T-helper 1 cell treated with Interleukin-12 subunit alpha and Interleukin-12 subunit beta and Interleukin-4 antibody, amounts not matched to agents 30 μg/mL and 1 μg/mL, for 36 hours (primary cell): ENCODE results near the gene CAPS.
"Not testable (repeated sequence)": the region's sequence is repeated elsewhere in the genome, so short reads cannot be mapped to it uniquely, and the experiment has no call there.

ENCODE experiments used
- H3K27ac Mint-ChIP-seq: one replicate; pipeline ENCODE4 v1.8.0; 2021; ENCODE audit warnings: mild to moderate bottlenecking, mixed read lengths
- H3K27me3 Mint-ChIP-seq: one replicate; pipeline ENCODE4 v1.8.0; 2021; ENCODE audit warnings: low read depth, mixed read lengths
- H3K36me3 Mint-ChIP-seq: one replicate; pipeline ENCODE4 v1.8.0; 2021; ENCODE audit warnings: low read depth, mixed read lengths
- H3K4me1 Mint-ChIP-seq: one replicate; pipeline ENCODE4 v1.8.0; 2021; ENCODE audit warnings: low read depth, mixed read lengths
- H3K4me3 Mint-ChIP-seq: one replicate; pipeline ENCODE4 v1.8.0; 2021; ENCODE audit warnings: mild to moderate bottlenecking, moderate library complexity, mixed read lengths
- H3K9me3 Mint-ChIP-seq: one replicate; pipeline ENCODE4 v1.8.0; 2021; ENCODE audit warnings: mixed read lengths

CAPS gene

DNA sequence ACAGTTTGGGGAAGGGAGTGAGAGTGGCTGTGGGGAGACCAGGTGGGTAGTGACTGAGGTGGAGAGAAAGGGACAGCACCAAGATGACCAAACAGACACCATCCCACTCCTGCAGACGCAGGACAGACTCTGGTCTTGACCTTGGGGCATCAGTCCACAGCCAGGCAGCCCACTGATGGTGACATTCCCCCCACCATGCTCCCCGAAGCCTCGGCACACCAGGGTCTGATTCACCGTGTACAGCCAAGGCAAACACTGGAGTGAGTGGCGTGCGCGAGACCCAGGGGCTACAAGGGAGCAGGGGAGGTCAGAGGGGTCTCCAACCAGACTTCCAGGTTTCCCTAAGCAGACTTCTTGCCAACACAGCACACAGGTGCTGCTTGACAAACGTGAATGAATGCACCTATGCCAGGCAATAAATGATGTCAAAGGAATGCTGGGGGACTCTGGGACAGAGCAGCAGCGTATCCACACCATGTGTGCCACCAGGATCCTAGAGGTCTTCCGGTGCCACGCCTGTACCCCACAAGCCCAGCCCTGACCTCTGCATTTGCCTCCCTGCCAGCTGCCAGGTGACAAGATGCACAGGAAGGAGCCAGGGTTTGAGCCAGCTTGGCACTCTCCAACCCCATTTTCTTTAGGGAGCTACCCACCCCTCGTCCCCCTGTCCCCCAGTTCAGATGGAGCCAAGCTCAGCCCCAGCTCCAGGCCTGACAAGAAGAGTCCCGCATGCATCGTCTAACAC, 45.4 kb downstream of the CAPS start:
- Mint-ChIP-seq H3K27ac (peak overlapping the region; percentile 93), H3K27me3 (no peaks in the 10 kb centered on the region), H3K36me3 (peaks cover 5% of the 10 kb centered on the region), H3K4me3 (no peak overlapping the region), H3K9me3 (no peaks in the 10 kb centered on the region), H3K4me1 (peaks cover 52% of the 10 kb centered on the region)

DNA sequence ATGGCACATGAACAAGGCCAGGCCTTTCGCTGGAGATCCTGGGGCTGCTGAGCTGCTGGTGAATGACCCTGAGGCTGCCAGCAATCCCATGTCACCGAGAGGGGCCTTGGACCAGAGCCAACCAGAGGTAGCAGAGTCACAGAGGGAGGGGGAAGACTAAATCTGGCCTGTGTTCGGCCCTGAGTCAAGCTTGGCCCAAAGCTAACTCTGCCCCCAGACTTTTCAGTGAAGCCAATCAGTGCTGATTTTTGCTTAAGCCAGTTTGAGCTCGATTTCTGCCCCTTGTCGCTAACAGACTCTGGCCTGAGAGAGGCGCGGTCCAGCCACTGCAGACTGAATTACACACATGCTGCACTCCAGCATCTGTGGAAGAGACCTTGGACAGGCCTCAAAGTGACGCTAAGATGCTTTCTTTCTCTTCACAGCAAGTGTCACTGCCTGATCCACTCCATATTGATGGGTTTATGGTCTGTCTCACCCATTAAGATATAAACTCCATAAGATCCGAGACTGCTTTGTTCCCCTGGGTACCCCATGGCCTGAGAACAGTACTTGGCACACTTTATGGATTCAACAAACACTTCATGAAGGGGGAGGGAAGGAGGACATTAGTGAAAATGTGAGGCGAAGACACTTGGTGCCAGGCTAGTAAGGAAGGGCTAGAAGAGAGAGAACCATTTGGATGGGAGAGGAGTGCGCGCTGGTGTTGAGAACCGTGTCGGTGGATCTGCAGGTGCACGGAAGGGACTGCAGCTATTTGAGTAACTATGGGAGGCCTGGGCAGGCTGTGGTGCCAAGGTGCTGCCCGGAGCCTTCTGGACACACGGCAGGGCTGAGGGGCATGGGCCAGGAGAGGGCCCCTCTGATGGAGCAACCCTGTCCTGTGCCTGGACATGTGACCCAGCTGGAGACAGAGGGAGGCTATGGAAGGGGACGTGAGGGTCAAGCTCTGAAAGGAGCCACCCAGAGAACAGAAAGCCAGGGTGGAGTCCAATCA, 46.2 kb downstream of the CAPS start:
- no peaks in the 10 kb centered on the region for H3K9me3 Mint-ChIP-seq
- H3K4me1 Mint-ChIP-seq, result peaks cover 55% of the 10 kb centered on the region
- H3K27ac Mint-ChIP-seq, result peak overlapping the region; percentile 93
- H3K4me3 Mint-ChIP-seq, result peak overlapping the region; percentile 6
- H3K36me3 Mint-ChIP-seq, result peaks cover 5% of the 10 kb centered on the region
- H3K27me3 Mint-ChIP-seq, result no peaks in the 10 kb centered on the region

DNA sequence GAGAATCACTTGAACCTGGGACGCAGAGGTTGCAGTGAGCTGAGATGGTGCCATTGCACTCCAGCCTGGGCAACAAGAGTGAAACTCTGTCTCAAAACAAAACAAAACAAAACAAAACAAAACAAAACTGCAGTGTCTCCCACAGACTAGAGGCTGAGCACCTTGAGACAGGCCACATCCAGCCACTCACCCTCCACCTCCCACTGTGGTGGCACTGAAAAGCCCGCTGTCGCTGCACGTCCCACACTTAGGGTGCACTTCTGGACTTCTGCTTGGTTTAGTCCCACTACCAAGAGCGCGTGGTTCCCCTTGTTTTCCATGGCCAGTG, 47.6 kb downstream of the CAPS start:
- not testable (repeated sequence) for H3K9me3 Mint-ChIP-seq, H3K36me3 Mint-ChIP-seq, H3K27me3 Mint-ChIP-seq
- Mint-ChIP-seq H3K4me1 (peaks cover 58% of the 10 kb centered on the region), H3K27ac (peak overlapping the region; percentile 93), H3K4me3 (peak overlapping the region; percentile 47)

DNA sequence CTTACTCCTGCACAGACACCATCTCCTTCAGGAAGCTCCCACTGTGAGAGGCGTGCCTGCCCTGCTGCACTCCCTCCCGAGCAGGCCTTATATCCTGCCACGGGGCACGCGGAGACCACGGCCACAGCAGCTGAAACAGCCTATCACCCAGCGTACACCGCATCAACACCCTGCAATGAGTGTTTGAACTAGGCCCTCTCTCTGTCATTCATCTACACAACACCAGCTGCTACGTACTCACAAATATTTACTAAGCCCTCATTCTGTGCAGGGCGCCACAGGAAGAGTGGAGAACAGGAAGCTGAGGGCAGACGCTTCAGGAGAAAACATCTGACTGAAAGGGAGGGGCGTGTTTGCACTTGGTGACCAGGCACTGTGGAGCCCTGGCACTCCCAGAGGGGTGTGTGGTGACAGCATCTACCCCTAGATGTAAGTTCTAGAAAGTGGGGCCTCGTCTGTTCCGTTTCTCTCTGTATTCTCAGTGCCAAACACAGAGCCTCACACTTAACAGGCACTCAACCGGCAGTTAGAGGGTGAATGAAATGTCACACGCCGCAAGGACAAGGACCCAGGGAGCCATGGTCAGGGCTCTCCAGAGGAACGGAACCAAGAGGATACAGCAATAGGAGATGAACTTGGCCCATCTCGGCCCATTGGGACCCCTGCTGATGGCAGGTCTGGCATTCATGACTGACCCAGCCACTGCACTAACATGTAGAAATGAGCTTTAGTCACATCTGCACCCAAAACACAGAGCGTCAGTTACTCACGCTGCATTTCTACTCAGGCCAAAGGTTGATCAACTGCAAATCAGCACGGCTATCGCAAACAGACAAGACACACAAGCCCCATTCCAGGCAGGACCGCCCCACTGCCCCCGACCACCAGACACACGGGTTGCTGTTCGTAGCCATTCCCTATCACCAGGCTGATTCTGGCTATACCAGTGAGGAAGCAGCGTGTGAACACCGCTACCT, 48.2 kb downstream of the CAPS start:
- Mint-ChIP-seq H3K9me3 (no peaks in the 10 kb centered on the region), H3K4me1 (peaks cover 62% of the 10 kb centered on the region), H3K36me3 (peaks cover 5% of the 10 kb centered on the region), H3K27me3 (no peaks in the 10 kb centered on the region), H3K27ac (peak overlapping the region; percentile 93), H3K4me3 (peak overlapping the region; percentile 47)

- H3K36me3 Mint-ChIP-seq, H3K27me3 Mint-ChIP-seq, H3K4me3 Mint-ChIP-seq, H3K9me3 Mint-ChIP-seq: not testable (repeated sequence)
- Mint-ChIP-seq H3K27ac (peak overlapping the region; percentile 93), H3K4me1 (peaks cover 69% of the 10 kb centered on the region)
These were observed 49.2 kb downstream of the CAPS start for GRCh38 chr19:5963259-5963658.

- Mint-ChIP-seq H3K27me3 (no peaks in the 10 kb centered on the region), H3K9me3 (no peaks in the 10 kb centered on the region), H3K4me3 (peak overlapping the region; percentile 47), H3K36me3 (peaks cover 4% of the 10 kb centered on the region), H3K4me1 (peaks cover 75% of the 10 kb centered on the region), H3K27ac (peak overlapping the region; percentile 93)
These were observed 49.8 kb downstream of the CAPS start for GRCh38 chr19:5963855-5964254.

DNA sequence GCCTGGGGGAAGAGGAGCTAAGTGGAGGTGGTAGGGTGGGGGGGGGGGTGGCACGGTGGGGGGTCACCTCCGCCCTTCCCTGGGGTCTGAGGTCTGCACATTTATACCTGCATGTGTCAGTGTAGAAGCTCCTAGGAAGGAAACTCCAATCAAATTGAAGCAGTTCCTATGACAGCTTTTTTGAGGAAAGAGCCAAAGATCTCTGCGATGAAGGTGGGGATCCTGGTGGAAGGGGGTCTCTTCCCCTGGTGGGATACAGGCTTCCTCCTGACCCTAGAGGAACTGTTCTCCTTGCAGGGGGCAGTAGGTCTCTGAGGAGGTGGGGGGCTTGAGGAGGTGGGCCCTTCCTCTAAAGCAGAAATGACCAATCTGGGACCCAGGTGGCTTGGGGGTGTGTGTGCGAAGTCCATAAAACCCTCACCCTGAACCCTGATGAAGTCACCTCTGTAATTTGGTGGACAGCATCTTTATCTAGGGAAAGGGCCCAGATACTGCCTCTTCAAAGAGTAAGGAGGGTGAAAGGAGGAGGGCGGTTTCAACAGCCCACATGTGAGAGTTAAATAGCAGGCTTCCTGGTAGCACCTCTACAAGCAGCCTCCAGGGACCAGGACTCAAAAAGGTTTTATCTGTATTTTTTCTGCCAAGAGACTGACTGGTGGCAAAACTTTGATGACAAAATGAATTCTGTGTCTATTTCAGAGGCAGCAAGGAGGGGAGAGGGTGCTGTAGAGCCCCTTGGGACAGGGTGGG, 50.9 kb downstream of the CAPS start:
- Mint-ChIP-seq H3K27me3 (no peaks in the 10 kb centered on the region), H3K36me3 (peaks cover 4% of the 10 kb centered on the region), H3K27ac (peak overlapping the region; percentile 55), H3K4me3 (no peak overlapping the region), H3K9me3 (no peaks in the 10 kb centered on the region), H3K4me1 (peaks cover 74% of the 10 kb centered on the region)
